Endothelial cell of umbilical vein (primary cell): ENCODE measurements around the gene LRRC39.

Source experiments
- POLR2A ChIP-seq: IDR thresholded peaks from 2 replicates; pipeline ENCODE4 v1.6.1; 2012; ENCODE audit warnings: low read depth, mild to moderate bottlenecking, control low read depth, low read length
- TF ChIP-seq, protein P1 (sequence below), 2 donors: IDR thresholded peaks; 1 replicate in 1 of 2; 2 replicates in 1 of 2; pipeline ENCODE4 v1.5.1; 2011; ENCODE audit warnings: low read length in 2 of 2, mild to moderate bottlenecking in 2 of 2, moderate library complexity in 2 of 2, control low read depth in 1 of 2, inconsistent platforms in 1 of 2, low read depth in 1 of 2; ENCODE audit not compliant: insufficient read depth in 1 of 2; ENCODE audit errors: extremely low read depth in 1 of 2

DNA sequence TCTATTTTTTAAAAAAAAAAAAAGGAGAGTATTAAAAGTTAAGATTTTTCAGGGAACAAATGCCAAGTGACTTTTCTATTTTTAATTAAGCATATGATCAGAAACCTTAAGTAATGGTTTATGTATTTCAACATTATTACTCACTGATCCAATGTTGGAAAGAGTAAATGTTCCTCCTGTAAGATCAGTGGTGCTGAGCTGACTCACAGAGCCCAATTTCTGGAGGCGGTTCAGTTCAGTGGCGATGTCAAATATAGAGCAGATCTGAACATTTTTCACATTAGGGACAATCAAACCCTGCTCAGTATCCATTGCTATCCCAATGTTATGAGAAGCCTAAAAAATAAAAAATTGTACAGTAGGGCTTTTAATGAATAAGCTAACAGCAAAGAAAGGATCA, 28.2 kb upstream of the LRRC39 start:
- TF ChIP-seq POLR2A, result no peak
- TF ChIP-seq, protein P1, sequence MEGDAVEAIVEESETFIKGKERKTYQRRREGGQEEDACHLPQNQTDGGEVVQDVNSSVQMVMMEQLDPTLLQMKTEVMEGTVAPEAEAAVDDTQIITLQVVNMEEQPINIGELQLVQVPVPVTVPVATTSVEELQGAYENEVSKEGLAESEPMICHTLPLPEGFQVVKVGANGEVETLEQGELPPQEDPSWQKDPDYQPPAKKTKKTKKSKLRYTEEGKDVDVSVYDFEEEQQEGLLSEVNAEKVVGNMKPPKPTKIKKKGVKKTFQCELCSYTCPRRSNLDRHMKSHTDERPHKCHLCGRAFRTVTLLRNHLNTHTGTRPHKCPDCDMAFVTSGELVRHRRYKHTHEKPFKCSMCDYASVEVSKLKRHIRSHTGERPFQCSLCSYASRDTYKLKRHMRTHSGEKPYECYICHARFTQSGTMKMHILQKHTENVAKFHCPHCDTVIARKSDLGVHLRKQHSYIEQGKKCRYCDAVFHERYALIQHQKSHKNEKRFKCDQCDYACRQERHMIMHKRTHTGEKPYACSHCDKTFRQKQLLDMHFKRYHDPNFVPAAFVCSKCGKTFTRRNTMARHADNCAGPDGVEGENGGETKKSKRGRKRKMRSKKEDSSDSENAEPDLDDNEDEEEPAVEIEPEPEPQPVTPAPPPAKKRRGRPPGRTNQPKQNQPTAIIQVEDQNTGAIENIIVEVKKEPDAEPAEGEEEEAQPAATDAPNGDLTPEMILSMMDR (IDR thresholded peaks at IDR 0.05; ENCODE audit: extremely low read depth in 1 of 2, insufficient read depth in 1 of 2, low read depth in 1 of 2, low read length in 2 of 2), result no peak
